Measurements from ENCODE around the gene TMEM14A. TPM values are rescaled to one million over a fixed set of nuclear protein-coding genes. Genes with fewer than 3 reads are reported as not detected.
A peak's percentile ranks its signal among the peaks of the same experiment; 100 is the strongest.

The TMEM14A gene
- total and polyA plus RNA-seq, 9 of the 15 experiments (the other 6 are each of a cell fraction or from before 2014, with no cell fraction given): 3.5 to 43.3 (median 8.5) TPM

- TF ChIP-seq, protein P1, sequence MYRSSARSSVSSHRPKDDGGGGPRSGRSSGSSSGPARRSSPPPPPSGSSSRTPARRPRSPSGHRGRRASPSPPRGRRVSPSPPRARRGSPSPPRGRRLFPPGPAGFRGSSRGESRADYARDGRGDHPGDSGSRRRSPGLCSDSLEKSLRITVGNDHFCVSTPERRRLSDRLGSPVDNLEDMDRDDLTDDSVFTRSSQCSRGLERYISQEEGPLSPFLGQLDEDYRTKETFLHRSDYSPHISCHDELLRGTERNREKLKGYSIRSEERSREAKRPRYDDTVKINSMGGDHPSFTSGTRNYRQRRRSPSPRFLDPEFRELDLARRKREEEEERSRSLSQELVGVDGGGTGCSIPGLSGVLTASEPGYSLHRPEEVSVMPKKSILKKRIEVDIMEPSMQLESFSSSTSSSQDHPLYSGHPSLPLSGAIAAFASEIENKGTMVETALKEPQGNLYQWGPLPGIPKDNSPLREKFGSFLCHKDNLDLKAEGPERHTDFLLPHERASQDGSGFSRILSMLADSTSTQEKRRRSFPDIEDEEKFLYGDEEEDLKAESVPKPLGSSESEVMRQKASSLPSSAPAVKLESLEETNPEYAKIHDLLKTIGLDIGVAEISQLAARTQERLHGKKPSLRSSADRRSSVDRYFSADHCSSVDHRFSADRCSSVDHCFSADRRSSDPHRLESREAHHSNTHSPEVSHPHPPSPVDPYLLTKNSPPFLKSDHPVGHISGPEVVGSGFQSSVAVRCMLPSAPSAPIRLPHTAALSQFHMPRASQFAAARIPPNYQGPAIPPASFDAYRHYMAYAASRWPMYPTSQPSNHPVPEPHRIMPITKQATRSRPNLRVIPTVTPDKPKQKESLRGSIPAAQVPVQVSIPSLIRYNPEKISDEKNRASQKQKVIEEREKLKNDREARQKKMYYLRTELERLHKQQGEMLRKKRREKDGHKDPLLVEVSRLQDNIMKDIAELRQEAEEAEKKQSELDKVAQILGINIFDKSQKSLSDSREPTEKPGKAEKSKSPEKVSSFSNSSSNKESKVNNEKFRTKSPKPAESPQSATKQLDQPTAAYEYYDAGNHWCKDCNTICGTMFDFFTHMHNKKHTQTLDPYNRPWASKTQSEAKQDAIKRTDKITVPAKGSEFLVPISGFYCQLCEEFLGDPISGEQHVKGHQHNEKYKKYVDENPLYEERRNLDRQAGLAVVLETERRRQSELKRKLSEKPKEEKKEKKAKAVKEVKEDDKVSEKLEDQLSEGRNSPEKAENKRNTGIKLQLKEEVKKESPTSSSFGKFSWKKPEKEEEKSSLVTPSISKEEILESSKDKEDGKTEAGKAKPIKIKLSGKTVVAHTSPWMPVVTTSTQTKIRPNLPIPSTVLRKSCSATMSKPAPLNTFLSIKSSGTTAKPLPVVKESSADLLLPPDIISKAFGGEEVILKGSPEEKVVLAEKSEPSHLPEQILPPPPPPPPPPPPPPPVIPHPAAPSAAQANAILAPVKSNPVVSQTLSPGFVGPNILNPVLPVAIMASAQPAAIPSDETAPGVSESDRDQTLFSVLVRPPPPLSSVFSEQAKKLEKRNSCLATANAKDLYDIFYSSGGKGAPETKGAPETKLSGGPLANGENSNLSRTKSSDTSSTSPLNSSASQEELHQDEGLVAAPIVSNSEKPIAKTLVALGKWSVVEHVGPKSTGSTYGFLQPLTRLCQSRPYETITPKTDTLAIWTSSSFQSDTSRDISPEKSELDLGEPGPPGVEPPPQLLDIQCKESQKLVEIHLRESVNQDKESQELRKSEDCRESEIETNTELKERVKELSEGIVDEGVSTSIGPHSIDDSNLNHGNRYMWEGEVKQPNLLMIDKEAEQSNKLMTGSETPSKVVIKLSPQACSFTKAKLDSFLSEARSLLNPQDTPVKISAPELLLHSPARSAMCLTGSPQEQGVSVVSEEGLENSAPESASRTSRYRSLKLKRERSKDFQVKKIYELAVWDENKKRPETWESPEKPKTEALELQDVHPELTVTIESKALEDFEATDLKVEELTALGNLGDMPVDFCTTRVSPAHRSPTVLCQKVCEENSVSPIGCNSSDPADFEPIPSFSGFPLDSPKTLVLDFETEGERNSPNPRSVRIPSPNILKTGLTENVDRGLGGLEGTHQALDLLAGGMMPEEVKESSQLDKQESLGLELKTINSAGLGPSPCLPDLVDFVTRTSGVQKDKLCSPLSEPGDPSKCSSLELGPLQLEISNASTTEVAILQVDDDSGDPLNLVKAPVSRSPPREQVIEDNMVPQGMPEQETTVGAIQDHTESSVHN (IDR thresholded peaks at IDR 0.05; ENCODE audit: borderline replicate concordance in 1 of 2, low read depth in 1 of 2): no peak
- TF ChIP-seq ZNF3 (CRISPR knock-in tag; IDR thresholded peaks at IDR 0.05): no peak
- TF ChIP-seq TEAD1 (CRISPR knock-in tag; IDR thresholded peaks at IDR 0.05): no peak
- TF ChIP-seq CC2D1A (IDR thresholded peaks at IDR 0.05): no peak
- TF ChIP-seq FOXK2 (conservative IDR thresholded peaks at IDR 0.05 in 1 of 2, IDR thresholded peaks at IDR 0.05 in 1 of 2; ENCODE audit: low read depth in 2 of 2): no peak
- no peak for TF ChIP-seq NUFIP1 (IDR thresholded peaks at IDR 0.05; ENCODE audit: partially characterized antibody)
- TF ChIP-seq ZBTB26 (CRISPR knock-in tag; IDR thresholded peaks at IDR 0.05): no peak
- TF ChIP-seq ZNF778 (CRISPR knock-in tag; IDR thresholded peaks at IDR 0.05): no peak
- peak; percentile 62 for TF ChIP-seq SAP30 (IDR thresholded peaks at IDR 0.05; ENCODE audit: borderline replicate concordance, insufficient read depth, low read depth, low read length, poor library complexity, severe bottlenecking)
- no peak for TF ChIP-seq SFPQ (IDR thresholded peaks at IDR 0.05; ENCODE audit: low read depth, low read length)
- no peak for TF ChIP-seq PYGO2 (tag; IDR thresholded peaks at IDR 0.05)
Observed at GRCh38 chr6:52664186-52664990, 6.5 kb upstream of the TMEM14A start (continued).

All from K562 (cell line).